Psoas muscle (tissue), 8 donors: ENCODE data around the gene NFASC. TPM values are rescaled to one million over a fixed set of nuclear protein-coding genes. Genes with fewer than 3 reads are reported as not detected.
A peak's percentile ranks its signal among the peaks of the same experiment; 100 is the strongest.

Experiments
- ATAC-seq, 4 donors: fragments of 200-7000 bp; cut with Tn5 transposase; one replicate each; pipeline ENCODE4 v1.9.1; 2020; ENCODE audit warnings: moderate library complexity in 3 of 4, mild to moderate bottlenecking in 2 of 4
- DNase-seq, 2 donors: peaks; one replicate each; pipeline ENCODE4 v3.0.0-alpha.2; 2020
- H3K27ac ChIP-seq: fragments of 200-600 bp; one replicate; pipeline ENCODE4 v1.8.0; 2022
- H3K27me3 ChIP-seq, 3 donors: fragments of 200-600 bp in 1 of 3; one replicate each; pipeline versions ENCODE4 v1.6.1 to v1.8.0; 2013 to 2022; ENCODE audit warnings: low read length in 2 of 3, mild to moderate bottlenecking in 2 of 3, moderate library complexity in 1 of 3; ENCODE audit not compliant: insufficient read depth in 3 of 3
- H3K36me3 ChIP-seq, 2 donors: fragments of 200-600 bp in 1 of 2; one replicate each; pipeline versions ENCODE4 v1.6.1 to v1.8.0; 2013 to 2022; ENCODE audit warnings: low read depth in 1 of 2, mild to moderate bottlenecking in 1 of 2, moderate library complexity in 1 of 2; ENCODE audit not compliant: insufficient read depth in 1 of 2
- H3K4me1 ChIP-seq: fragments of 200-600 bp; one replicate; pipeline ENCODE4 v1.8.0; 2022
- H3K4me3 ChIP-seq: fragments of 200-600 bp; one replicate; pipeline ENCODE4 v1.8.0; 2022; ENCODE audit warnings: mild to moderate bottlenecking
- H3K9me3 ChIP-seq: fragments of 200-600 bp; one replicate; pipeline ENCODE4 v1.8.0; 2022
- CTCF ChIP-seq: fragments of 200-600 bp; IDR thresholded peaks from one replicate; pipeline ENCODE4 v1.8.0; 2022; ENCODE audit warnings: antibody characterized with exemption
- WGBS, 3 donors: extraction: QIAGEN DNeasy Blood & Tissue Kit; methylation state at CpG; one replicate each; pipeline versions ENCODE4 v1.1.6 to v1.1.7; 2013; 5-methylcytosine and 5-hydroxymethylcytosine counted together
- intact Hi-C, 2 donors: fragments of 100-400 bp; cut with DNase I; formaldehyde crosslinking; loops; one replicate each; pipeline versions ENCODE4 v1.11.0 to v1.14.2; 2022
- polyA plus RNA-seq, 3 donors: library from polyadenylated mRNA; stranded (reverse); fragments of 200-250 nt; gene quantifications; one replicate each; pipeline ENCODE4 v1.2.3, GENCODE V29; 2013
- total RNA-seq, 4 donors: library from RNA; stranded (reverse); fragmentation: NEBNext Ultra II Directional in 2 of 4; extraction: Animal tissue kit (Norgen Biotek cat#: 25700) in 2 of 4; gene quantifications; one replicate each; pipeline versions ENCODE4 v1.2.1 to v1.2.4, GENCODE V29; 2021 to 2023
- donor health status: healthy with polysubstance abuse.
- donor health status: DM: no; HTN: no; CAD: no; lungs with moderate emphysema.
- donor health status: Bipolar disorder and iron deficiency.
- donor health status: healthy.
- donor health status: DM: yes; HTN: yes; CAD: no.
- donor health status: DM: no; HTN: no; CAD: no.
- donor health status: DM: no; HTN: no; CAD: no.
- donor health status: DM: yes; HTN: yes; CAD: no.

The NFASC gene
- total and polyA plus RNA-seq, 7 donors = 0.46 to 7.5 (median 0.90) TPM

DNA sequence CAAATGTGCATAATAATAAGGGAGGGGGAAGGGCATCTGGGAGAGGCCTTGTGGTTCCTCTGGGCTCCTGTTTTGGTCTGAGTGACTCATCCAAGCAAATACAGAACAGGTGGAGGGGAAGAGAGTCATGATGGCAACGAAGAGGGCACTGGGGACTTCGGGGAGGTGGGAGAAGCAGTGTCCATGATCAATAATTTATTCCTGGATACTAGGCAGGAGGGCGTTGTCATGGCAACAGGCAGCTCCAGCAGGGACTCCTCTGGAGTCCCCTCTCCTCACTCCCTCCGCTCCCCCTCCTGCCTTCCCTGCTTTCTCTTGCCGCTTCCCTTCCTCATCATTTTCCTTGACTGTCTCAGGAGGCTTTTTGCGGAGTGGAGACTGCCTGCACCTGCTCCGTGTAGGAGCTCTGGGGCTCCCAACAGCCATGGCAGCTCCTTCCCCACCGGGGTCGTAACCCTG is 12.3 kb upstream of the NFASC start:
- Histone ChIP-seq H3K36me3 (no peaks in the 10 kb centered on the region), H3K27ac (no peak overlapping the region), H3K4me3 (no peak overlapping the region), H3K9me3 (no peaks in the 10 kb centered on the region), H3K4me1 (peaks cover 3% of the 10 kb centered on the region), H3K27me3 (no peaks in the 10 kb centered on the region)
- ATAC-seq (peak in 1 of 4 donors; percentile 54), DNase-seq (no peak)
- no peak for TF ChIP-seq CTCF
- 61 to 69% (median 64%) methylated on average over 9 of the region's 9 CpGs for WGBS, 3 donors
- intact Hi-C loops = no loop called here

GRCh38 chr1:204859861-204860267 is 10.8 kb upstream of the NFASC start:
- H3K36me3 ChIP-seq = no peaks in the 10 kb centered on the region
- intact Hi-C loops = no loop called here
- H3K27me3 ChIP-seq = no peaks in the 10 kb centered on the region
- ATAC-seq (no peak), DNase-seq (no peak)
- H3K9me3 ChIP-seq = no peaks in the 10 kb centered on the region
- TF ChIP-seq CTCF = no peak
- H3K27ac ChIP-seq = no peak overlapping the region
- H3K4me3 ChIP-seq = no peak overlapping the region
- peaks cover 3% of the 10 kb centered on the region for H3K4me1 ChIP-seq
- 63 to 75% (median 70%) methylated on average over 4 of the region's 4 CpGs for WGBS, 3 donors

DNA sequence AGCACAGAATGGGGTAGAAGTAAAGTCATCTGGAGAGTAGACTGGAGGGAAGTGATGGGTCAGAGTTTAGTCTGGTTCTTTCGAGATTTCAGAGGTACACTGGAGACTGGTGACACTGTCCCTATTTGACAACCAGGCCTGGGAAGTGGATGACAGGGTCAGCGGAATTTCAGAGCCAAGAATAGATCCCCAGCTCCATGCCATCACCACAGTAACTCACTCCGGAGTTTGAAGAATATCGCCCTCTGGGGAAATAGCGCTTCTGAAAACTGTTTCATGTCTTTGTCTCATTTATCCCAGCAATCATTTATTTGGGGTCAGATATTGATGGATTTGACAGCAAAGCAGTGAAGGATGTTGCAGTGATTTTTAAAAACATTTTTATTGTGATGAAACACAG is 7.6 kb upstream of the NFASC start:
- Histone ChIP-seq H3K4me3 (no peak overlapping the region), H3K36me3 (no peaks in the 10 kb centered on the region), H3K4me1 (peaks cover 5% of the 10 kb centered on the region), H3K27ac (no peak overlapping the region), H3K27me3 (no peaks in the 10 kb centered on the region), H3K9me3 (no peaks in the 10 kb centered on the region)
- TF ChIP-seq CTCF = no peak
- intact Hi-C loops = no loop called here
- no peak for DNase-seq
- 42 to 55% (median 47%) methylated on average over 5 of the region's 5 CpGs for WGBS, 3 donors
- peak in 3 of 4 donors; percentile 44 to 55 (median 51) for ATAC-seq

DNA sequence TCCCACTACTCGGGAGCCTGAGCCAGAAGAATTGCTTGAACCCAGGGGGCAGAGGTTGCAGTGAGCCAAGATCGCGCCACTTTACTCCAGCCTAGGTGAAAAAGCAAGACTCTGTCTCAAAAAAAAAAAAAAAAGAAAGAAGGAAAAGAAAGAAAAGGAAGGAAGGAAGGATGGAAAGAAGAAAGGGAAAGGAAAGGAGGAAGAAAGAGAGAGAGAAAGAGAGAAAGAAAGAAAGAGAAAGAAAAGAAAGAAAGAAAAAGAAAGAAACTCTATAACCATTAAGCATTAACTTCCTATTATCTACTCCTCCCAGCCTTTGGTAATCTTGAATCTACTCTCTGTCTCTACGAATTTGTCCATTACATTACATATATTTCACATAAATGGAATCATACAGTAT is 6.9 kb upstream of the NFASC start:
- no peak for TF ChIP-seq CTCF
- Histone ChIP-seq H3K27ac (no peak overlapping the region), H3K36me3 (no peaks in the 10 kb centered on the region), H3K27me3 (no peaks in the 10 kb centered on the region), H3K4me1 (peaks cover 7% of the 10 kb centered on the region), H3K4me3 (no peak overlapping the region), H3K9me3 (no peaks in the 10 kb centered on the region)
- DNase-seq = no peak
- no peak for ATAC-seq
- intact Hi-C loops = no loop called here
- WGBS, 3 donors = 90 to 94% (median 93%) methylated on average over 4 of the region's 4 CpGs

- intact Hi-C loops = no loop called here
- peaks cover 7% of the 10 kb centered on the region for H3K4me1 ChIP-seq
- no peak for DNase-seq
Observed at GRCh38 chr1:204866051-204866596, 4.5 kb upstream of the NFASC start.

More at GRCh38 chr1:204866051-204866596, 4.5 kb upstream of the NFASC start:
- no peaks in the 10 kb centered on the region for H3K27me3 ChIP-seq
- 69 to 78% (median 70%) methylated on average over 5 of the region's 5 CpGs for WGBS, 3 donors
- no peak overlapping the region for H3K27ac ChIP-seq
- no peaks in the 10 kb centered on the region for H3K9me3 ChIP-seq
- H3K36me3 ChIP-seq = no peaks in the 10 kb centered on the region
- no peak for TF ChIP-seq CTCF
- H3K4me3 ChIP-seq = no peak overlapping the region
- no peak for ATAC-seq
